ENCODE data around the gene ENTPD8.

DNA sequence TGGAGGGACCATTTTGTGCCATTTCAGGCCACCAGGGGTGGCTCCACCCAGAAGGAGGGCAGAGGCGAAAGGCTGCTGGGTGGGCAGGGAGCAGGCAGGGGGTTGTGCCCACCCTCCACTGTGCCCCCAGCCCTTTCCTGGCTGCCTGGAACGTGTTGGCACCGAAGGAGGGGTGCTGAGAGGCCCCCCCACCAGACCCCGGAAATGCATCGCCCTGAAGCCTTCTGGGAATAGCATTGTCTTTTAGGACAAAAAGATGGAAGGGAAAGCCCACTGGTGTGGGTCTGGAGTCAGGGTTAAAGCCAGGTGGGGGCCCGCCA is 12.9 kb downstream of the ENTPD8 start:
- TF ChIP-seq, protein P1, sequence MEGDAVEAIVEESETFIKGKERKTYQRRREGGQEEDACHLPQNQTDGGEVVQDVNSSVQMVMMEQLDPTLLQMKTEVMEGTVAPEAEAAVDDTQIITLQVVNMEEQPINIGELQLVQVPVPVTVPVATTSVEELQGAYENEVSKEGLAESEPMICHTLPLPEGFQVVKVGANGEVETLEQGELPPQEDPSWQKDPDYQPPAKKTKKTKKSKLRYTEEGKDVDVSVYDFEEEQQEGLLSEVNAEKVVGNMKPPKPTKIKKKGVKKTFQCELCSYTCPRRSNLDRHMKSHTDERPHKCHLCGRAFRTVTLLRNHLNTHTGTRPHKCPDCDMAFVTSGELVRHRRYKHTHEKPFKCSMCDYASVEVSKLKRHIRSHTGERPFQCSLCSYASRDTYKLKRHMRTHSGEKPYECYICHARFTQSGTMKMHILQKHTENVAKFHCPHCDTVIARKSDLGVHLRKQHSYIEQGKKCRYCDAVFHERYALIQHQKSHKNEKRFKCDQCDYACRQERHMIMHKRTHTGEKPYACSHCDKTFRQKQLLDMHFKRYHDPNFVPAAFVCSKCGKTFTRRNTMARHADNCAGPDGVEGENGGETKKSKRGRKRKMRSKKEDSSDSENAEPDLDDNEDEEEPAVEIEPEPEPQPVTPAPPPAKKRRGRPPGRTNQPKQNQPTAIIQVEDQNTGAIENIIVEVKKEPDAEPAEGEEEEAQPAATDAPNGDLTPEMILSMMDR (IDR thresholded peaks at IDR 0.05; ENCODE audit: low read depth, low read length), result no peak
- no peak for TF ChIP-seq POLR2A (IDR thresholded peaks at IDR 0.05; ENCODE audit: extremely low read depth, insufficient read length)
- TF ChIP-seq, protein P2, sequence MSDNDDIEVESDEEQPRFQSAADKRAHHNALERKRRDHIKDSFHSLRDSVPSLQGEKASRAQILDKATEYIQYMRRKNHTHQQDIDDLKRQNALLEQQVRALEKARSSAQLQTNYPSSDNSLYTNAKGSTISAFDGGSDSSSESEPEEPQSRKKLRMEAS (IDR thresholded peaks at IDR 0.05; ENCODE audit: low read depth, low read length), result no peak
- no peak for TF ChIP-seq MYC (IDR thresholded peaks at IDR 0.05; ENCODE audit: low read depth, low read length)
